ENCODE measurements around the gene SEPTIN12.

DNA sequence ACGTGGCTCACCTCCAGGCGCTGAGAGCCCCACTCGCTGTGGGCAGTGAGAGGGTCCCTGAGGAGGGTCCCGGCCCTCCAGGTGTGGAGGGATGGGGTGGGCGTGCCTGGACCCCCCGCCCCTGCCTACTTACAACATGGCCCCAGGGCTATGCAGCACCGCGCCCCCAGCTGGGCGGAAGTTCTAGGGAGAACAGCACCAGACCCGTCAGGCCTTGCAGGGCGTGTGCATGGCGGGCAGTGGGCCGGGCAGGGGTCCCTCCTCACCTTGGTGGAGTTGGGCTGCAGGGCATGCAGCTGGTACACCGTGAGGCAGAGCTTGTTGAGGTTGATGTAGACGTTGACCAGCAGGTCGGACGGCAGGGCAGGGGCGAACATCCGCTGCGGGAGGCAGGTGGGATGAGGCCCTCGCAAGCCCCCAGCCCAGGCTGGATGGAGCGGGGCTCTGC lies 9.7 kb upstream of the SEPTIN12 start:
- no peak for TF ChIP-seq POLR2AphosphoS5 (IDR thresholded peaks at IDR 0.05)
- TF ChIP-seq, protein P1, sequence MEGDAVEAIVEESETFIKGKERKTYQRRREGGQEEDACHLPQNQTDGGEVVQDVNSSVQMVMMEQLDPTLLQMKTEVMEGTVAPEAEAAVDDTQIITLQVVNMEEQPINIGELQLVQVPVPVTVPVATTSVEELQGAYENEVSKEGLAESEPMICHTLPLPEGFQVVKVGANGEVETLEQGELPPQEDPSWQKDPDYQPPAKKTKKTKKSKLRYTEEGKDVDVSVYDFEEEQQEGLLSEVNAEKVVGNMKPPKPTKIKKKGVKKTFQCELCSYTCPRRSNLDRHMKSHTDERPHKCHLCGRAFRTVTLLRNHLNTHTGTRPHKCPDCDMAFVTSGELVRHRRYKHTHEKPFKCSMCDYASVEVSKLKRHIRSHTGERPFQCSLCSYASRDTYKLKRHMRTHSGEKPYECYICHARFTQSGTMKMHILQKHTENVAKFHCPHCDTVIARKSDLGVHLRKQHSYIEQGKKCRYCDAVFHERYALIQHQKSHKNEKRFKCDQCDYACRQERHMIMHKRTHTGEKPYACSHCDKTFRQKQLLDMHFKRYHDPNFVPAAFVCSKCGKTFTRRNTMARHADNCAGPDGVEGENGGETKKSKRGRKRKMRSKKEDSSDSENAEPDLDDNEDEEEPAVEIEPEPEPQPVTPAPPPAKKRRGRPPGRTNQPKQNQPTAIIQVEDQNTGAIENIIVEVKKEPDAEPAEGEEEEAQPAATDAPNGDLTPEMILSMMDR (IDR thresholded peaks at IDR 0.05): no peak
- TF ChIP-seq POLR2A (IDR thresholded peaks at IDR 0.05; ENCODE audit: low read depth): no peak
- no peak for TF ChIP-seq EP300 (IDR thresholded peaks at IDR 0.05)

All from esophagus muscularis mucosa (tissue), 4 donors.